NB4 (cell line): Measurements from ENCODE around the gene MT4.

Experiments used
- CTCF ChIP-seq: IDR thresholded peaks from one replicate; pipeline ENCODE4 v1.5.1; 2012; ENCODE audit warnings: low read depth, low read length
- POLR2A ChIP-seq: IDR thresholded peaks from 2 replicates; pipeline ENCODE4 v1.6.1; 2011; ENCODE audit warnings: mild to moderate bottlenecking; ENCODE audit not compliant: insufficient read length; ENCODE audit errors: extremely low read depth

DNA sequence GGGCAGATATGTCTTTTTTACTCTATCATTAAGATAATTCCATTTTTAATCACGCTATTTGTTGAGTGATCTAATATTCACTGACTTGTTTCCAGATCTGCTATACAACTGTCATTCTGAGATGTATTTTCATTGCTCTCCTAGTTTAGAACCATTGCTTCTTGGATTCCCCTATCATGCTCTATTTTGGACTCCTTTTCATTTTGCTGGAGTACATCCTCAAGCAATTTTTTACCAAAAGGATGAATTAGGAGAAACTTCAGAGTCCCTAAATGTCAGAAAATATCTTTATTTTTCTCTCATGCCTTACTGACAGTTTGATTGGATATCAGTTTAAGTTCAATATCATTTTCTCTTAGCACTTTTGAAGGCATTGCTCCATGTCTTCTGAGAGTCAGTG lies 9.8 kb downstream of the MT4 start:
- no peak for TF ChIP-seq CTCF
- no peak for TF ChIP-seq POLR2A
